DMS153 treated with DMSO at 0.1 percent for 48 hours (cell line): ENCODE results near the gene KMT2B.
"Not testable (repeated sequence)": the region's sequence is repeated elsewhere in the genome, so short reads cannot be mapped to it uniquely, and the experiment has no call there.

Source experiments
- DNase-seq: peaks from one replicate; lab custom pipeline; 2025; ENCODE audit not compliant: unreplicated experiment; lab: John Stamatoyannopoulos, UW

The KMT2B gene

DNA sequence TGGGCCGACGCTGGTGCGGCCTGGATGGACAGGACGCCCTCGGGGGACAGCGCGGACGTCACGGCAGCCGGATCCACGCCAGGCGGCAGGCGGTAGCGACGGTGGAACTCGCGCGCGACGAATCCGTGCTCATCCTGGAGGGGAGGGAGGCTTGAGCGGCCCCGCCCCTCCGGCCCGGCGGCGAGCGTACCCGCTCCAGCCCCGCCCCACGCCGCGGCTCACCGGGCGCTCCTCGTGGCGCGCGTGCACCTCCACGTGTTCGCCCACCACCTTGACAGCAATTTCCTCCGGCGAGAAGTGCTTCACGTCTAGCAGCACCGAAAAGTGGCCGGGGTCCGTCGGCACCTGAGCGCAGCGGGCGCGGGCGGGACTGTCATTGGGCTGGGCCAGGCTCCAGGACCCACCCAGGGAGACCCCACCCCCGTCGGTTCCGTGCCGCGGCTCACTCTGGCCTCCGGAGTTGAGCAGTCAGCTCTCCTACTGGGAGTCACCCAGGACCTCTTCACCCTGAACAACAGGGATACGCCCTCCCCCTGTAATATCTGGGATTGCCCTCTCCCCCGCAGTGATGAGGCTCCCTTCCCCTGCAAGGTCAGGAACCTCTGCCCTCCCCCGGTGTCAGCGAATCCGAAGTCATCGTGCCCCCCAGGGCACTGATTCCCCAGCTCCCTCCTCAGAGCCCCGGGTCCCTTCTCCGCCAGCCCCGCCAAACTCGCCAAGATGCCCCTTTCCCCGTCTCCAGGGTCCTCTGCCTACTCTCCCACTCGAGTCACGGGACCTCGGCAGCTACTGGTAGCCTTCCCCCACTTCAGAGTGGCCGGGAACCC is 38.0 kb downstream of the KMT2B start:
- DNase-seq, result no peak

GRCh38 chr19:35756377-35757230 is 38.8 kb downstream of the KMT2B start, which contains the start of gene HSPB6:
Gene HSPB6, minus strand, starts transcription at chr19:35757029. Its CDS starts 21 bp downstream, at chr19:35757008.
- no peak for DNase-seq

GRCh38 chr19:35757231-35757748 is 39.5 kb downstream of the KMT2B start:
- no peak for DNase-seq

GRCh38 chr19:35757749-35758608 is 40.2 kb downstream of the KMT2B start, which contains the start of gene PROSER3:
Gene PROSER3, plus strand, starts transcription at chr19:35758176. Its CDS starts 40 bp downstream, at chr19:35758216.
- peak; percentile 97 for DNase-seq

GRCh38 chr19:35759697-35760096 is 41.9 kb downstream of the KMT2B start:
- DNase-seq, result no peak

GRCh38 chr19:35760711-35761349 is 43.0 kb downstream of the KMT2B start:
- no peak for DNase-seq

DNA sequence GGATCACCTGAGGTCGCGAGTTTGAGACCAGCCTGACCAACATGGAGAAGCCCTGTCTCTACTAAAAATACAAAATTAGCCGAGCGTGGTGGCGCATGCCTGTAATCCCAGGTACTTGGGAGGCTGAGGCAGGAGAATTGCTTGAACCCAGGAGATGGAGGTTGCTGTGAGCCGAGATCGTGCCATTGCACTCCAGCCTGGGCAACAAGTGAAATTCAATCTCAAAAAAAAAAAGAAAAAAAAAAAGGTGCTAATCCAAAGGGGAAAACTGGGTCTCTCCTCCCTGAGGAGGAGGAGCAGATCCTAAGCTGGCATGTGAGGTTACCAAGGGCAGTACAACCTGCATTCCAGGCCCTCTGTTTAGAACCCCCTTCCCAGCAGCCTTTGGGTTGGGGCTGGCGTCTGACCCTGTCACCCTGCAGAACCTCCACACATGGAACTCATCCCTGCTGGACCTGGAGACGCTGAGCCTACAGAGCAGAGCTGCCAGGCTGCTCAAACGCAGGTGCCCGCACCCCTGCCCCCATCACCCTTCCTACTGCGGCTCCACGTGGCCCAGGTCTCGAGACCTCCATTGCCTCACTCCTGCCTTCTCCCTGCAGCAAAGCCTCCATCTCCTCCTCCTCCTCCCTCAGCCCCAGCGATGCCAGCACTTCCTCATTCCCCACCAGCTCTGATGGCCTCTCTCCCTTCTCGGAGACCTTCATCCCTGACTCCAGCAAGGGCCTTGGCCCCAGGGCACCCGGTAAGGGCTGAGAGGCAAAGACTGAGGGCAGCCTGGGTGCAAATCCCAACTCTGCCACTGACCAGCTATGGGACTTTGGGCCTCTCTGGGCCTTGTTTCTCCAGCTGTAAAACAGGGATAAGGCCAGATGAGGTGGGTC is 46.9 kb downstream of the KMT2B start:
- no peak for DNase-seq

- no peak for DNase-seq
Measured at GRCh38 chr19:35766571-35767104, 48.8 kb downstream of the KMT2B start.

- DNase-seq, result no peak
Measured at GRCh38 chr19:35767288-35768081, 49.7 kb downstream of the KMT2B start.

- DNase-seq, result no peak
Measured at GRCh38 chr19:35768082-35768421, 50.2 kb downstream of the KMT2B start.

- DNase-seq, result not testable (repeated sequence)
Measured at GRCh38 chr19:35772362-35772761, 54.6 kb downstream of the KMT2B start.

DNA sequence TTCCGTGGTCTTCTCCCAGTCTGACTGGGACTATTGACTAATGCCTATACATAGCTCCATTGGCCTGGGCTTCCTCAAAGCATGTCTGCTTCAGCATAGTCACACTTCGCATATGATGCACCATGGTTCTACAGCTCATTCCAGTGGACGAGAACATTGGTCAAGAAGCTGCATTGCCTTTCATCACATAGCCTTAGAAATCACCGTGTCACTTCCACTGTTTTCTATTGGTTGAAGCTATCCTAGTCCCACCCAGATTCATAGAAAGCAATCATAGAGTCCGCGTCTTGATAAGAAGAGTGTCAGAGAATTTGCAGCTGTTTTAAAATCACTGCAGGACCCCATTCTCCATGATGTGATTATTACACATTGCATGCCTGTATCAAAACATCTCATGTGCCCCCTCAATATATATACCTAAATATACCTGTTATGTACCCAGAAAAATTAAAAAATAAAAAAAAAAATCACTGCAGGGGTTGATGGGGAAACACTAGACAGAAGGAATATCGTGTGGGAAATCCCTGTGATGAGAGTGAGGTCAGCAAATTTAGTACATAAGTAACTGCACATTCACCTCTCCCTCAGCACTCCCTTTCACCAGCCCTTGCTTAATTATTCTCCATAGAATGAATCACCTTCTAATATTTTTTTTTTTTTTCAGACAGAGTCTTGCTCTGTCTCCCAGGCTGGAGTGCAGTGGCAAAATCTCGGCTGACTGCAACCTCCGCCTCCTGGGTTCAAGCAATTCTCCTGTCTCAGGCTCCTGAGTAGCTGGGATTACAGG is 55.4 kb downstream of the KMT2B start:
- DNase-seq, result no peak

- DNase-seq, result no peak
Measured at GRCh38 chr19:35774274-35775045, 56.7 kb downstream of the KMT2B start.

- DNase-seq, result no peak
Measured at GRCh38 chr19:35775046-35775297, 57.2 kb downstream of the KMT2B start.

DNA sequence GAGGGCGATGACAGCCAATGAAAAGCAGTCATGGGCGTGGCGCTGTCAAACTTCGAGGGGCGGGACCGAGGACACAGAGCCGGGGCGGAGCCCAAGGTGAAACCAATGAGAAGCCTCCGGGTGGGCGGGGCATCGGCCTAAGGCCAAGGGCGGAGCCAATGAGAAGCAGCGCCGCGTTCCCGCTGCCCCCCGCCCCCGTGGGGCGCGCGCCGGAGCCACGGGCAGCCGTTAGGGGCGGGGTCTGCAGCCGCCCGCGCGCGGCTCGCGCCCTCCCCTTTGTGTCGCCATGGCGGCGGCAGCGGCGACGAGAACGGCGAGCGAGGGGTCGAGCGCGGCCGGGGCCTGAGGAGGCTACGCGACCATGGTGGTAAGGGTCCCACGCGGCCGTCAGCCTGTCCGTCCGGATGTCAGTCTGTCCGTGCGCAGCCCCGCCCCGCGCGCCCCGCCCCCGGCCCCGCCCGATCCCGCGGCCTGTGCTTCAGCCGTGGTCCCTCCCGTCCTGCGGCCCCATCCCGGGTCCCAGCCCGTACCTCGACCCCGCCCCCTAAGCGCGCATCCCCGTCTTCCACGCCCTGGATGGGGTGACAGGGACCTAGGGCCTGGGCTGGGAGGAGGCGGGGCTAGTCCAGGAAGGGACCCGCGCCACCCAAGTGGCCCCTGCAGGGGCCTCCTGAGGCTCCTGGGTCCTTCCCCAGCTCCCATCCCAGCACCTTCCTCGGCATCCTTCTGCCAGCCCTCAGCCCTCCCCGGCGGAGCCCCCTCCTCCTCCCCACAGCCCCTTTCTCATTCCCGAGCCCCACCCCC is 57.7 kb downstream of the KMT2B start, which contains the start of gene ARHGAP33:
ARHGAP33 (plus strand) TSS at position 267 of the 804 bp plus-strand sequence; CDS start at position 362, 95 bp downstream.
- peak; percentile 97 for DNase-seq
